Thyroid gland (tissue), 4 donors: Measurements from ENCODE around the gene PRR20C.
"Not testable (repeated sequence)": the region's sequence is repeated elsewhere in the genome, so short reads cannot be mapped to it uniquely, and the experiment has no call there.

ENCODE experiments used
- POLR2A ChIP-seq, 2 donors: fragments of 450-650 bp; IDR thresholded peaks; one replicate each; pipeline ENCODE4 v1.6.1; 2017; ENCODE audit warnings: antibody characterized with exemption in 2 of 2, mild to moderate bottlenecking in 2 of 2, moderate library complexity in 1 of 2
- TF ChIP-seq, protein P1 (sequence below), 6 experiments: fragments of 200-600 bp in 3 of 6; fragments of 450-650 bp in 3 of 6; sonication (generic) in 3 of 6; IDR thresholded peaks; one replicate each; pipeline ENCODE4 v1.5.1; 2016 to 2019; ENCODE audit warnings: antibody characterized with exemption in 6 of 6, mild to moderate bottlenecking in 2 of 6, inconsistent platforms in 1 of 6, moderate library complexity in 1 of 6

DNA sequence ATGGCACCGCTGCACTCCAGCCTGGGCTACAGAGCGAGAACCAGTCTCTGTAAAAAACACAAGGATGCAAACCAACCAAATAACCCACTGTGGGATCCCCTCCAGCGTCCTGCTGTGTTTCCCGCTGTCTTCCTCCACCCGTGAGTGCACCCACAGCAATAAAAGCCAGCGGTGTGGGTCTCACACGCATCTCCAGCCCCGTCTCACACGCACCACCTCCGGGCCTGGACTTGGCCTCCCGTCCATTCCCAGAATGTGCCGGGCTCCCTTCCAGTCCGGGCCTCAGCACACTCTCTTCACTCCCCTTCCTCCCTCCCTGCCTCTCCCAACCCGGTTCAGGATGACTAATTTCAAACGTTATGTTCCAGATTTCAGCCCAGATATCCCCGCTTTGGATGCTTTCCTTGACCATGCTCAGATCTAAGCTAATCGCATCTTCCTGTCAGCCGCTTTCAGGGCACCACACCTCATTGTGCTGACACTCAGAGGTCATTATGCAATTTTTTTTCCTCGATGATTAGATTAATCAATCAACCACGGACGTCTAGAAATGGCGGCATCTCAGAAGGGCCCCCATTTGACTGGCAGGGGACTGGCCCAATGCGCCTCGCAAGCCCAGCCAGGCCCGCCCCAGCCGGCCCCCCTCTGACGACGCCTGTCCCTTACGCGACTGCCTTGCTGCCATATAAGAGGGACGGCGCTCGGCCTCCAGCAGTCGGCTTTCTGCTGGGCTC lies 13.5 kb upstream of the PRR20C start, which contains the start of gene PRR20A:
- TF ChIP-seq, protein P1, sequence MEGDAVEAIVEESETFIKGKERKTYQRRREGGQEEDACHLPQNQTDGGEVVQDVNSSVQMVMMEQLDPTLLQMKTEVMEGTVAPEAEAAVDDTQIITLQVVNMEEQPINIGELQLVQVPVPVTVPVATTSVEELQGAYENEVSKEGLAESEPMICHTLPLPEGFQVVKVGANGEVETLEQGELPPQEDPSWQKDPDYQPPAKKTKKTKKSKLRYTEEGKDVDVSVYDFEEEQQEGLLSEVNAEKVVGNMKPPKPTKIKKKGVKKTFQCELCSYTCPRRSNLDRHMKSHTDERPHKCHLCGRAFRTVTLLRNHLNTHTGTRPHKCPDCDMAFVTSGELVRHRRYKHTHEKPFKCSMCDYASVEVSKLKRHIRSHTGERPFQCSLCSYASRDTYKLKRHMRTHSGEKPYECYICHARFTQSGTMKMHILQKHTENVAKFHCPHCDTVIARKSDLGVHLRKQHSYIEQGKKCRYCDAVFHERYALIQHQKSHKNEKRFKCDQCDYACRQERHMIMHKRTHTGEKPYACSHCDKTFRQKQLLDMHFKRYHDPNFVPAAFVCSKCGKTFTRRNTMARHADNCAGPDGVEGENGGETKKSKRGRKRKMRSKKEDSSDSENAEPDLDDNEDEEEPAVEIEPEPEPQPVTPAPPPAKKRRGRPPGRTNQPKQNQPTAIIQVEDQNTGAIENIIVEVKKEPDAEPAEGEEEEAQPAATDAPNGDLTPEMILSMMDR (IDR thresholded peaks at IDR 0.05): not testable (repeated sequence)
- not testable (repeated sequence) for TF ChIP-seq POLR2A (IDR thresholded peaks at IDR 0.05)
